ENCODE measurements around the gene CLEC2D.
"Not testable (repeated sequence)": the region's sequence is repeated elsewhere in the genome, so short reads cannot be mapped to it uniquely, and the experiment has no call there.

CLEC2D gene

GRCh38 chr12:9669534-9669933 is at the start of gene CLEC2D:
CLEC2D (plus strand) TSS chr12:9669713; CDS start chr12:9669735, 22 bp downstream.
- DNase-seq, result no peak

- DNase-seq, result no peak
Observed at GRCh38 chr12:9625019-9625418, 44.5 kb upstream of the CLEC2D start.

GRCh38 chr12:9626291-9626690 is 43.2 kb upstream of the CLEC2D start:
- DNase-seq, result no peak

GRCh38 chr12:9626821-9627220 is 42.7 kb upstream of the CLEC2D start:
- no peak for DNase-seq

- DNase-seq, result no peak
Observed at GRCh38 chr12:9632766-9633165, 36.7 kb upstream of the CLEC2D start.

DNA sequence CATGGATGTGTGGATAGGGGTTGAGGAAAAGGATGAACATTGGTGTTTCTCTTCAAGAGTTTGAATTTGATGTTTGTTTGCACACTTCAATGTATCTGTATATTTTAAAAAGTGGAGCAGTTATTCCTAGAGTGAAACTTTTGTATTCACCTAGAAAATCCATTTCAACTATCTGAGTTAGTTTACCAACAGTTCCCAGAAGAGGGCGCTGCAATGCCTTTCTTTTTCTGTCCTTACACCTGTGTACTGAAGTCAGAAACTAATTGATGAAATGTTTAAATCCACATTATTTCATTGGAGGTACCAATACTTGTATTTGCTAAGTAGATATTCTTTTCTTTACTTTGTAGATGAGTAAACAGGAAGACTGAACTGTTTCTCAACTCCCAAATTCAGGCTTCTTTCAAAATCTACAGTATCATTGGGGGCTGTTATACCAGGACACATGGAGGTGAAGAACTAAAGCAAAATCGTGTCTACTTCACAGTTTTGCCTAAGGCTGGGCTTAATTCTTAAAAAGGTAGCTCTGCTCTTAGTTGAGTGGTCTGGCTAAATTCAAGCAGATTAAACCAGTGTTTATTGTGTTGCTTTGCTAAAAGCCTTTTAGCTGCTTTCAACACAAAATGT is 35.2 kb upstream of the CLEC2D start:
- DNase-seq, result peak; percentile 84

DNA sequence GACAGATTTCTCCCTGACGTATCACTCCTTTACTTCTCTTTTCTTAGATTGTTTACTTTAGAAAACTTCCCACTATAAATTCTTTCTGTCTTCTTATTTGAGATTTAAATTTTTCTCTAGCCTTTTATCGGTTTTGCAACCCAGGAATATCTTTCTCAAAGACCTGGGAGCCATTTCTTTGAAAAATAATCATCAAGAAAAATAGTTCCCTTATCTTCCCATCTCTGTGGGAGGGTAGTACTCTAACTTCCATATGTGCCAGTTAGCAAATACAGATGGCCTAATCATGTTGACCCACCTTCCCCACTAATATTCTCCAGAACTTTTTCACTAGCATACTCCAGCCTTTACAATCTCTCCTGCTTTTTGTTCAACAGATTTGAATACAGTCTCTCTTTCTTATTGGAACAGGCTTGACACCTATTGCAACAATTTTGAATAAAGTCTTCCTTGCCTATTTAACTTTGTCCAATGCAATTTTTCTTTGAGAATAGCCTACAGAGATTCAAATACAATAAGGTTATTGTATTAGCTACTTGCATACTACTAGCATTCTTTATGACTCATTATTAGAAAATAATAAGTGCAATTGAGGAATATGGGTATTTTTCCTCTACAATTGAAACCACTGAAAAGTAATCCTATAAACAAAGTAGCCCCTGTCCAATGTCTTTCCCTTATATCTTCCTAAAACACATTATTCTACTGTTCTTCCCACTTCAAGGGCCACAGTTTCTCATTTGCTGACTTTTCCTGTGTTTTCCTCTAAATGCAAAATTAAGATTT is 34.4 kb upstream of the CLEC2D start:
- no peak for DNase-seq

DNA sequence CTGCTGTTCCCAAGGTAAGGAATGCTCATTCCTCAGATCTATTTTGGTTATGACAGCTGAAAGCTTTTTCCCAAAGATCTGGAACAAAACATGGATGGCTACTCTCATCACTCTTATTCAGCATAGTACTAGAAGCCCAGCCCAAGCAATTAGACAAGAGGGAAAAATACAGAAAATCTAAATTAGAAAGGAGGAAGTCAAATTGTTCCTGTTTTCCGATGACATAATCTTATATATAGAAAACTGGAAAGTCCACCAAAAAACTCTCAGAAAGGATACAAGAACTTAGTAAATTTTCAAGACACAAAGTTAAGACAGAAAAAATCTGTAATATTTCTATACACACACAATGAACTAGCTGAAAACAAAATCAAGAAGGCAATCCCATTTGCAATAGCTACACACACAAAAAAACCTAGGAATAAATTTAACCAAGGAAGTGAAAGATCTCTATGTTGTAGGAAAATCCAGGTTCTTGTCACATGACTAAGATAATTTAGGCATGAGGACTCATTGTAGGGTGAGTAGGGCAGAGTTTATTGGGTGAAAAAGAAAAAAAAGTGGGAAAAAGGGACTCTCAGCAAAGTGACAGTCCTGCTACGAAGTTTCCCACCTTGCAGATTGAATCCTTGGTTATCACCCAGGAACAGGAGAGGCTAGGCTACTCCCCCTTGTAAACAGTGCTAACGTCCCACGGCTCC is 33.2 kb upstream of the CLEC2D start:
- DNase-seq, result no peak

- peak; percentile 58 for DNase-seq
Observed at GRCh38 chr12:9636851-9637206, 32.7 kb upstream of the CLEC2D start.

- no peak for DNase-seq
Observed at GRCh38 chr12:9640024-9640423, 29.5 kb upstream of the CLEC2D start.

GRCh38 chr12:9642606-9643265 is 26.8 kb upstream of the CLEC2D start:
- no peak for DNase-seq

- DNase-seq, result no peak
Observed at GRCh38 chr12:9643266-9643660, 26.2 kb upstream of the CLEC2D start.

DNA sequence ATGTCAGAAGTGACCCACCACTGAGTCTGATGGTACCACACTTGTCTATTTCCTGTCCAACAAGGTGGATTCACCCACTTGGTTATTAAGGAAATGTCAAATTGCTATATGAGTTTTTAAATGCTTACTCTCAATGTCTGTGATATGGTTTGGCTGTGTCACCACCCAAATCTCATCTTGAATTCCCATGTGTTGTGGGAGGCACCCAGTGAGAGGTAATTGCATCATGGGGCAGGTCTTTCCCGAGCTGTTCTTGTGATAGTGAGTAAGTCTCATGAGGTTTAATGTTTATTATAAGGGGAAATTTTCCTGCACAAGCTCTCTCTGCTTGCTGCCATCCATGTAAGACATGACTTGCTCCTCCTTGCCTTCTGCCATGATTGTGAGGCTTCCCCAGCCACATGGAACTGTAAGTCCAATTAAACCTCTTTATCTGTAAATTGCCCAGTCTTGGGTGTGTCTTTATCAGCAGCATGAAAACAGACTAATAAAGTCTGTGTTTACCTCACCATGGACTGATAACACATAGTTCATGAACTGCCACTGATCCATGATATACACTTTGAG is 24.4 kb upstream of the CLEC2D start:
- DNase-seq, result not testable (repeated sequence)

- DNase-seq, result peak; percentile 58
Observed at GRCh38 chr12:9646794-9647781, 22.4 kb upstream of the CLEC2D start.

DNA sequence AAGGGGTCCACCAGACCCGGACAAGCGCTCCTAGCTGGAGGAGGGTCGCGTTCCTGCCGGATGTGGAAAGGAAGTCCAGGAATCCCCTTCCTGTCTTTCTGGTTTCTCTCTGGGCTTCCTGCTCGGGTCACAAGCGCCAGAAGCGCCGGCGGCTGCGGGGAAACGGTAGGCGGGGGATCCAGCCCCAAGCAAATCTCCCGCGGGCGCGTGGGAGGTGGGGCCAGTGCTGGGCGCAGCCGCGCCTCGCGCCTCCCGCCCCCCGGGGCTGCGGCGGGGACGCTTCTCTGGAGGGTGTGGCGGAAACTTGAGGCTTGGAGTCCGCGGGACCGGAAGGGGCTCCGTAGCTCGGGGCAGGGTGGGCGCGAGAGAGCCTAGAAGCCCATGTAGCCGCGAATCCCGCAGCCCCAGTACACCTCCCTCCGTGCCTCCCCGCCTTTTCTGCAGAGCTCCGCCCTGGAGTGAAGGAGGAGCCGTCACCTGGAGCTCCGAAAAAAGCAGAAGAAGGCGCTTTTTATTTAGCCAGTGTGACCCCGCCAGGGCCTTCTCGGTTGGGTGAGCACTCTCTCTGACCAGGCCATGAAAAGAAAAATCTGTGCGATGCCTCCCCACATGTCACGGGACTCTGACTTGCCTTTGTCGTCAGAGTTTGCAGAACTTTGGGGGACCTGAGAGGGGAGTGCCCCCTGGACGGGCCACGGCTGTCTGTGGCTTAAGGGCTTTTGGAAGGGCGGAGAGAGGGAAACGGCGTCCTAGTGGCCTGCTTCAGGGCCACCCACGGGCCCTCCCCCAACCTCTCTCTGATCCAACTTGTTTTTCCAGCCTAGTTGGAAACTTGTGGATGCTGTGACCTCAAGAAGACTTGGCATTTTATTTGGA is 21.4 kb upstream of the CLEC2D start:
- DNase-seq, result peak; percentile 97

DNA sequence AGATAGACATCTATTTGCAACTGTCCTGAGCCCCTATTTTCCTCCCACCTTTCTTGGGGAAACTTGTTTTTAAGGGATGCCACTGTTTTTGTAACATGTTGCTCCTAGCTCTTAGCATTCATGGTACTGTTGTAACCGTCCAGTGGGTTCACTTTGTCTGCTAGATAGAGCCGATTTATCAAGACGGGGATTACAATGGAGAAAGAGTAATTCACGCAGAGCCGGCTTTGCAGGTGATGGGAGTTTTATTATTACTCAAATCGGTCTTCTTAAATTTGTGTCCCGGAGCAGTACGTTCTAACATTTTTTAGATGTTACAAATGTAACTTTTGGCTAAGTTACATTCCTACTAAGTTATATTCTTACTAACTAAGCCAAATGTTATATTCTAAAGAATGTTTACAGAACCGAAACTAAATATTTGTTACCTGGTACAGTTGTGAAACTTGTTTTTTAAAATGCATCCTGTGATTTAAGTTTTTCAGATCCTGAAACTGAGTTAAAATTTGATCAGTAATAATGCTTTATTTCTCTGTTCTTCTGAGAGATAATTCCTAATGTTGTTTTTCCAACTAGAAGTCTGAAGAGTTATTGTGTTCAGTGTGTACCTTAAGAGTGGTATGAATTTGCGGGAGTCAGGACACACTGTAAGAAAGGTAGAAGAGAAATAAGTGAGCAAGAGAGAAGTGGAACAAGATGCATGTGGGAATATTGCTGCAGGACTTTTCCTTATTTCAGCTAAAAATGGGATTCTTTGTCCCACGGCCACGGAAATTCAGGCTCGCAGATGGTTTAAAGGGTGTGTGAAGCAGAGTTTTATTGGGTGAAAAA is 20.6 kb upstream of the CLEC2D start:
- peak; percentile 61 for DNase-seq

- no peak for DNase-seq
Observed at GRCh38 chr12:9649532-9649940, 20.0 kb upstream of the CLEC2D start.

GRCh38 chr12:9650151-9650576 is 19.3 kb upstream of the CLEC2D start:
- no peak for DNase-seq

DNA sequence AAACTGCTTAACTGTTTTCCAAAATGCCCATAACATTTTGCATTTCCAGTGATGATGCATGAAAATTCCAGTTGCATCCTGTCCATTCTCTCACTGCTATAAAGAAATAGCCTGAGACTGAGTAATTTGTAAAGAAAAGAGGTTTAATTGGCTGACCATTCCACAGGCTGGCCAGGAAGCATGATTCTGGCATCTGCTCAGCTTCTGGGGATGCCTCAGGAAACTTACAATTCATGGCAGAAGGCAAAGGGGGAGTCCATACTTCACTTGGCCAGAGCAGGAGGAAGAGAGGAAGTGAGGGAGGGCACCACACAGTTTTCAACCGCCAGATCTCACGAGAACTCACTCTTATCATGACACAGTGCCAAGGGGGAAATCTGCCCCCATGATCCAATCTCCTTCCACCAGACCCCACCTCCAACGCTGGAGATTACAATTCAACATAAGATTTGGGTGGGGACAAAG is 18.2 kb upstream of the CLEC2D start:
- no peak for DNase-seq

GRCh38 chr12:9660046-9660445 is 9.5 kb upstream of the CLEC2D start:
- DNase-seq, result no peak
